ENCODE results near the gene GNB1L. TPM values are rescaled to one million over a fixed set of nuclear protein-coding genes. Genes with fewer than 3 reads are reported as not detected.

The GNB1L gene
- total and polyA plus RNA-seq, 9 of the 15 experiments (the other 6 are each of a cell fraction or from before 2014, with no cell fraction given), result 0.56 to 50.5 (median 10.2) TPM

- TF ChIP-seq TBP (optimal IDR thresholded peaks at IDR 0.05; ENCODE audit: low read depth, low read length) (no peak), WHSC1 (IDR thresholded peaks at IDR 0.05; ENCODE audit: low read length) (peak; percentile 90), ZFP91 (CRISPR knock-in tag; IDR thresholded peaks at IDR 0.05) (no peak), NKRF (IDR thresholded peaks at IDR 0.05; ENCODE audit: borderline replicate concordance) (peak; percentile 88; the same call in 1 of the 2 replicates), ZSCAN29 (IDR thresholded peaks at IDR 0.05) (peak; percentile 43; the same call in 1 of the 2 replicates), ZNF518B (CRISPR knock-in tag; IDR thresholded peaks at IDR 0.05) (no peak), SIN3B (IDR thresholded peaks at IDR 0.05; ENCODE audit: low read depth) (no peak), TAF15 (IDR thresholded peaks at IDR 0.05; ENCODE audit: low read depth, low read length) (no peak), ARHGAP35 (IDR thresholded peaks at IDR 0.05; ENCODE audit: partially characterized antibody) (peak; percentile 84), ZNF133 (CRISPR knock-in tag; IDR thresholded peaks at IDR 0.05) (no peak), E2F8 (IDR thresholded peaks at IDR 0.05; ENCODE audit: low read depth, partially characterized antibody) (no peak), RFX5 (IDR thresholded peaks at IDR 0.05; ENCODE audit: low read depth, low read length) (no peak), TRIM24 (IDR thresholded peaks at IDR 0.05) (peak; percentile 25 to 79; a peak in 3 of 4 replicates), SMC3 (conservative IDR thresholded peaks at IDR 0.05; ENCODE audit: insufficient read depth, low read depth, low read length) (peak; percentile 33; the same call in 1 of the 2 replicates), PCBP1 (IDR thresholded peaks at IDR 0.05; ENCODE audit: low read depth, low read length, poor library complexity, severe bottlenecking) (peak; percentile 41)
Observed at GRCh38 chr22:19806213-19807160, 48.2 kb downstream of the GNB1L start (continued).
